HepG2 (cell line): ENCODE results near the gene DFFA. TPM values are rescaled to one million over a fixed set of nuclear protein-coding genes. Genes with fewer than 3 reads are reported as not detected.

Experiments used
- CBX1 ChIP-seq: IDR thresholded peaks from one replicate; pipeline ENCODE4 v1.6.1; 2016; ENCODE audit warnings: antibody characterized with exemption, low read depth
- CEBPB ChIP-seq: IDR thresholded peaks from 2 replicates; pipeline ENCODE4 v1.6.1; 2011; ENCODE audit warnings: low read depth, low read length, improper control_type of control experiment, borderline replicate concordance
- CREB1 ChIP-seq, 2 experiments: fragments of 450-650 bp in 1 of 2; IDR thresholded peaks; 2 replicates each; pipeline ENCODE4 v1.6.1; 2016 to 2017; ENCODE audit warnings: control low read depth in 1 of 2, mild to moderate bottlenecking in 1 of 2, missing compliant biosample characterization in 1 of 2, missing genetic modification characterization in 1 of 2
- EP300 ChIP-seq, 3 experiments: sonication (generic) in 1 of 3; formaldehyde crosslinking in 1 of 3; IDR thresholded peaks; 2 replicates each; pipeline versions ENCODE4 v1.5.1 to v1.6.1; 2011 to 2020; ENCODE audit warnings: low read depth in 2 of 3, low read length in 2 of 3, borderline replicate concordance in 1 of 3, improper control_type of control experiment in 1 of 3, mild to moderate bottlenecking in 1 of 3, missing genetic modification reagents in 1 of 3, moderate library complexity in 1 of 3
- ESRRA ChIP-seq: sonication (generic); formaldehyde crosslinking; IDR thresholded peaks from 2 replicates; pipeline ENCODE4 v1.5.1; 2020; ENCODE audit warnings: mild to moderate bottlenecking, low read depth, missing genetic modification reagents
- FOSL2 ChIP-seq: sonication (generic); formaldehyde crosslinking; IDR thresholded peaks from 2 replicates; pipeline ENCODE4 v1.4.0; 2020; ENCODE audit warnings: missing genetic modification reagents
- HMG20A ChIP-seq: IDR thresholded peaks from 2 replicates; pipeline ENCODE4 v1.6.1; 2016; ENCODE audit warnings: borderline replicate concordance
- MXI1 ChIP-seq: IDR thresholded peaks from 3 replicates; pipeline ENCODE4 v1.6.1; 2012; ENCODE audit warnings: low read depth, low read length, inconsistent platforms, borderline replicate concordance
- PTBP1 ChIP-seq: fragments of 200-400 bp; formaldehyde crosslinking; IDR thresholded peaks from 2 replicates; pipeline ENCODE4 v1.6.1; 2018; ENCODE audit warnings: low read length, low read depth; ENCODE audit not compliant: poor library complexity, severe bottlenecking
- TGIF2 ChIP-seq: IDR thresholded peaks from 2 replicates; pipeline ENCODE4 v1.6.1; 2016; ENCODE audit warnings: control low read depth, missing compliant biosample characterization
- ZBTB3 ChIP-seq: sonication (generic); formaldehyde crosslinking; IDR thresholded peaks from 2 replicates; pipeline ENCODE4 v1.4.0; 2020; ENCODE audit warnings: low read depth, mild to moderate bottlenecking, moderate library complexity, missing genetic modification reagents, borderline replicate concordance
- ZNF143 ChIP-seq: sonication (generic); formaldehyde crosslinking; IDR thresholded peaks from 2 replicates; pipeline ENCODE4 v1.4.0; 2020; ENCODE audit warnings: missing genetic modification reagents
- ZNF234 ChIP-seq: sonication (generic); formaldehyde crosslinking; conservative IDR thresholded peaks from 2 replicates; pipeline ENCODE4 v1.5.1; 2020; ENCODE audit warnings: mild to moderate bottlenecking, missing genetic modification reagents
- ZNF256 ChIP-seq: sonication (generic); formaldehyde crosslinking; conservative IDR thresholded peaks from 2 replicates; pipeline ENCODE4 v1.4.0; 2020; ENCODE audit warnings: missing genetic modification reagents
- ZNF282 ChIP-seq: fragments of 450-650 bp; IDR thresholded peaks from 2 replicates; pipeline ENCODE4 v1.6.1; 2018; ENCODE audit not compliant: partially characterized antibody
- ZNF550 ChIP-seq: sonication (generic); formaldehyde crosslinking; IDR thresholded peaks from 2 replicates; pipeline ENCODE4 v1.4.0; 2020; ENCODE audit warnings: mild to moderate bottlenecking, missing genetic modification reagents, borderline replicate concordance
- ZNF605 ChIP-seq: sonication (generic); formaldehyde crosslinking; IDR thresholded peaks from 2 replicates; pipeline ENCODE4 v1.8.0; 2022; ENCODE audit warnings: mild to moderate bottlenecking, missing genetic modification reagents
- ZNF746 ChIP-seq: sonication (generic); formaldehyde crosslinking; IDR thresholded peaks from 2 replicates; pipeline ENCODE4 v1.8.0; 2022; ENCODE audit warnings: mild to moderate bottlenecking, missing genetic modification reagents
- ZNF891 ChIP-seq: sonication (generic); formaldehyde crosslinking; IDR thresholded peaks from 2 replicates; pipeline ENCODE4 v1.5.0; 2020; ENCODE audit warnings: mild to moderate bottlenecking, missing genetic modification reagents
- polyA plus RNA-seq, 8 experiments: library from polyadenylated mRNA; depleted of rRNA in 3 of 8; stranded (reverse) in 7 of 8; unstranded in 1 of 8; fragments of >200 nt; fragmentation: Illumina TruSeq in 4 of 8; extraction: Trizol in 4 of 8; gene quantifications; 2 replicates each; pipeline versions ENCODE4 v1.2.1 to v1.2.3, GENCODE V29; 2011 to 2016; ENCODE audit warnings: low read depth in 4 of 8, missing spikeins in 1 of 8, mixed read lengths in 1 of 8; ENCODE audit not compliant: insufficient read depth in 1 of 8
- total RNA-seq, 5 experiments: library from RNA; depleted of rRNA; stranded (reverse); fragments of >200 nt; fragmentation: Illumina TruSeq; extraction: Trizol; gene quantifications; 2 replicates each; pipeline ENCODE4 v1.2.3, GENCODE V29; 2016; ENCODE audit warnings: low read depth in 1 of 5
- TF ChIP-seq, protein P1 (sequence below): sonication (generic); formaldehyde crosslinking; IDR thresholded peaks from 2 replicates; pipeline ENCODE4 v1.4.0; 2020; ENCODE audit warnings: missing genetic modification reagents, borderline replicate concordance
- TF ChIP-seq, protein P2 (sequence below), 2 experiments: IDR thresholded peaks; 2 replicates each; pipeline ENCODE4 v1.6.1; 2011 to 2012; ENCODE audit warnings: low read length in 2 of 2, borderline replicate concordance in 1 of 2, low read depth in 1 of 2, mild to moderate bottlenecking in 1 of 2, moderate library complexity in 1 of 2
- TF ChIP-seq, protein P3 (sequence below): IDR thresholded peaks from 2 replicates; pipeline ENCODE4 v1.6.1; 2018; ENCODE audit warnings: missing genetic modification reagents, mild to moderate bottlenecking, missing compliant biosample characterization
- TF ChIP-seq, protein P4 (sequence below): sonication (generic); formaldehyde crosslinking; conservative IDR thresholded peaks from 2 replicates; pipeline ENCODE4 v1.5.0; 2020; ENCODE audit warnings: missing genetic modification reagents

The DFFA gene
- total and polyA plus RNA-seq, 2 of the 13 experiments (the other 11 are each of a cell fraction or from before 2014, with no cell fraction given), result 16.5 to 33.9 TPM

DNA sequence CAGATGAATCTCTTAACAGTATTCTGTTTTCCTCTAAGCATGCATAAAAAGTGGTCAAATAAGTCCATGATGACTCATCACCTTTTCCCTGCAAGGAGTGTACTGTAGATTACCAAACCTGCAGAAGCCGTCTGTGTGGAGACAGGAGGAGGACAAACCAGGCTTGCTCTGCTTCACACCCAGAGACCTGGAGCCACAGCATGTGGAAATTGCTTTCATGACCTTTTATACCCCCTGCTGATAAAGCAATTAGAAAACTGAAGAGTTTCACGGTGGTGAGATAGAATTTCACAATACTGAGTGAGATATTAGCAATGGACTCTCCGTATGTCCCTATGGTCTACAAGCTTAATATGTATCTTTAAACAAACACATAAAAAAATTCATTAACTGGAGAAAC is 13.1 kb downstream of the DFFA start (continued):
- TF ChIP-seq ZNF256 (CRISPR knock-in tag) (no peak), ZNF605 (CRISPR knock-in tag) (no peak), MXI1 (no peak), PTBP1 (no peak), ZBTB3 (CRISPR knock-in tag) (no peak), TGIF2 (CRISPR knock-in tag) (no peak), HMG20A (CRISPR knock-in tag) (no peak), ZNF746 (CRISPR knock-in tag) (no peak), ESRRA (CRISPR knock-in tag) (no peak), ZNF143 (CRISPR knock-in tag) (no peak), FOSL2 (peak; percentile 68), CBX1 (no peak), CEBPB (peak; percentile 48; the same call in 1 of the 2 replicates), ZNF282 (no peak), CREB1 (IDR thresholded peaks at IDR 0.05) (0 out of 2 replicates have a peak, but pooled peaks have one; percentile 7), CREB1 (CRISPR knock-in tag; IDR thresholded peaks at IDR 0.05) (no peak), EP300 (IDR thresholded peaks at IDR 0.05; ENCODE audit: low read depth in 2 of 2, low read length in 2 of 2) (no peak), EP300 (CRISPR knock-in tag; IDR thresholded peaks at IDR 0.05; ENCODE audit: borderline replicate concordance) (no peak), ZNF891 (CRISPR knock-in tag) (no peak), ZNF234 (CRISPR knock-in tag) (no peak), ZNF550 (no peak)
- TF ChIP-seq, protein P1, sequence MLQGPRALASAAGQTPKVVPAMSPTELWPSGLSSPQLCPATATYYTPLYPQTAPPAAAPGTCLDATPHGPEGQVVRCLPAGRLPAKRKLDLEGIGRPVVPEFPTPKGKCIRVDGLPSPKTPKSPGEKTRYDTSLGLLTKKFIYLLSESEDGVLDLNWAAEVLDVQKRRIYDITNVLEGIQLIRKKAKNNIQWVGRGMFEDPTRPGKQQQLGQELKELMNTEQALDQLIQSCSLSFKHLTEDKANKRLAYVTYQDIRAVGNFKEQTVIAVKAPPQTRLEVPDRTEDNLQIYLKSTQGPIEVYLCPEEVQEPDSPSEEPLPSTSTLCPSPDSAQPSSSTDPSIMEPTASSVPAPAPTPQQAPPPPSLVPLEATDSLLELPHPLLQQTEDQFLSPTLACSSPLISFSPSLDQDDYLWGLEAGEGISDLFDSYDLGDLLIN, result no peak
- TF ChIP-seq, protein P2, sequence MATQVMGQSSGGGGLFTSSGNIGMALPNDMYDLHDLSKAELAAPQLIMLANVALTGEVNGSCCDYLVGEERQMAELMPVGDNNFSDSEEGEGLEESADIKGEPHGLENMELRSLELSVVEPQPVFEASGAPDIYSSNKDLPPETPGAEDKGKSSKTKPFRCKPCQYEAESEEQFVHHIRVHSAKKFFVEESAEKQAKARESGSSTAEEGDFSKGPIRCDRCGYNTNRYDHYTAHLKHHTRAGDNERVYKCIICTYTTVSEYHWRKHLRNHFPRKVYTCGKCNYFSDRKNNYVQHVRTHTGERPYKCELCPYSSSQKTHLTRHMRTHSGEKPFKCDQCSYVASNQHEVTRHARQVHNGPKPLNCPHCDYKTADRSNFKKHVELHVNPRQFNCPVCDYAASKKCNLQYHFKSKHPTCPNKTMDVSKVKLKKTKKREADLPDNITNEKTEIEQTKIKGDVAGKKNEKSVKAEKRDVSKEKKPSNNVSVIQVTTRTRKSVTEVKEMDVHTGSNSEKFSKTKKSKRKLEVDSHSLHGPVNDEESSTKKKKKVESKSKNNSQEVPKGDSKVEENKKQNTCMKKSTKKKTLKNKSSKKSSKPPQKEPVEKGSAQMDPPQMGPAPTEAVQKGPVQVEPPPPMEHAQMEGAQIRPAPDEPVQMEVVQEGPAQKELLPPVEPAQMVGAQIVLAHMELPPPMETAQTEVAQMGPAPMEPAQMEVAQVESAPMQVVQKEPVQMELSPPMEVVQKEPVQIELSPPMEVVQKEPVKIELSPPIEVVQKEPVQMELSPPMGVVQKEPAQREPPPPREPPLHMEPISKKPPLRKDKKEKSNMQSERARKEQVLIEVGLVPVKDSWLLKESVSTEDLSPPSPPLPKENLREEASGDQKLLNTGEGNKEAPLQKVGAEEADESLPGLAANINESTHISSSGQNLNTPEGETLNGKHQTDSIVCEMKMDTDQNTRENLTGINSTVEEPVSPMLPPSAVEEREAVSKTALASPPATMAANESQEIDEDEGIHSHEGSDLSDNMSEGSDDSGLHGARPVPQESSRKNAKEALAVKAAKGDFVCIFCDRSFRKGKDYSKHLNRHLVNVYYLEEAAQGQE (IDR thresholded peaks at IDR 0.05; ENCODE audit: borderline replicate concordance in 1 of 2, low read depth in 1 of 2, low read length in 2 of 2), result no peak
- TF ChIP-seq, protein P3, sequence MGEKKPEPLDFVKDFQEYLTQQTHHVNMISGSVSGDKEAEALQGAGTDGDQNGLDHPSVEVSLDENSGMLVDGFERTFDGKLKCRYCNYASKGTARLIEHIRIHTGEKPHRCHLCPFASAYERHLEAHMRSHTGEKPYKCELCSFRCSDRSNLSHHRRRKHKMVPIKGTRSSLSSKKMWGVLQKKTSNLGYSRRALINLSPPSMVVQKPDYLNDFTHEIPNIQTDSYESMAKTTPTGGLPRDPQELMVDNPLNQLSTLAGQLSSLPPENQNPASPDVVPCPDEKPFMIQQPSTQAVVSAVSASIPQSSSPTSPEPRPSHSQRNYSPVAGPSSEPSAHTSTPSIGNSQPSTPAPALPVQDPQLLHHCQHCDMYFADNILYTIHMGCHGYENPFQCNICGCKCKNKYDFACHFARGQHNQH (CRISPR knock-in tag), result no peak
- TF ChIP-seq, protein P4, sequence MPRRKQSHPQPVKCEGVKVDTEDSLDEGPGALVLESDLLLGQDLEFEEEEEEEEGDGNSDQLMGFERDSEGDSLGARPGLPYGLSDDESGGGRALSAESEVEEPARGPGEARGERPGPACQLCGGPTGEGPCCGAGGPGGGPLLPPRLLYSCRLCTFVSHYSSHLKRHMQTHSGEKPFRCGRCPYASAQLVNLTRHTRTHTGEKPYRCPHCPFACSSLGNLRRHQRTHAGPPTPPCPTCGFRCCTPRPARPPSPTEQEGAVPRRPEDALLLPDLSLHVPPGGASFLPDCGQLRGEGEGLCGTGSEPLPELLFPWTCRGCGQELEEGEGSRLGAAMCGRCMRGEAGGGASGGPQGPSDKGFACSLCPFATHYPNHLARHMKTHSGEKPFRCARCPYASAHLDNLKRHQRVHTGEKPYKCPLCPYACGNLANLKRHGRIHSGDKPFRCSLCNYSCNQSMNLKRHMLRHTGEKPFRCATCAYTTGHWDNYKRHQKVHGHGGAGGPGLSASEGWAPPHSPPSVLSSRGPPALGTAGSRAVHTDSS, result no peak
